ENCODE data around the gene EMILIN2. TPM values are rescaled to one million over a fixed set of nuclear protein-coding genes. Genes with fewer than 3 reads are reported as not detected.

The EMILIN2 gene
- total RNA-seq, 6 donors from 2014 or later: 31.9 to 59.2 (median 43.6) TPM

- no peak overlapping the region for H3K27ac ChIP-seq
- H3K4me1 ChIP-seq: peaks cover 9 to 16% (median 13%) of the 10 kb centered on the region in 4 donors
- ATAC-seq (ENCODE audit: low FRiP score in 2 of 2) (no peak), DNase-seq (no peak)
- TF ChIP-seq POLR2AphosphoS5 (IDR thresholded peaks at IDR 0.05) (no peak), CTCF (IDR thresholded peaks at IDR 0.05) (no peak), POLR2A (IDR thresholded peaks at IDR 0.05) (no peak), EP300 (IDR thresholded peaks at IDR 0.05) (no peak)
- WGBS, 2 donors: 96% methylated on average over 6 of the region's 6 CpGs
- H3K4me3 ChIP-seq: no peak overlapping the region
- H3K9me3 ChIP-seq: no peaks in the 10 kb centered on the region
- H3K36me3 ChIP-seq: peaks cover 9 to 51% (median 33%) of the 10 kb centered on the region in 4 donors
- H3K27me3 ChIP-seq: no peaks in the 10 kb centered on the region
Measured at GRCh38 chr18:2953935-2954653, 107.3 kb downstream of the EMILIN2 start.

DNA sequence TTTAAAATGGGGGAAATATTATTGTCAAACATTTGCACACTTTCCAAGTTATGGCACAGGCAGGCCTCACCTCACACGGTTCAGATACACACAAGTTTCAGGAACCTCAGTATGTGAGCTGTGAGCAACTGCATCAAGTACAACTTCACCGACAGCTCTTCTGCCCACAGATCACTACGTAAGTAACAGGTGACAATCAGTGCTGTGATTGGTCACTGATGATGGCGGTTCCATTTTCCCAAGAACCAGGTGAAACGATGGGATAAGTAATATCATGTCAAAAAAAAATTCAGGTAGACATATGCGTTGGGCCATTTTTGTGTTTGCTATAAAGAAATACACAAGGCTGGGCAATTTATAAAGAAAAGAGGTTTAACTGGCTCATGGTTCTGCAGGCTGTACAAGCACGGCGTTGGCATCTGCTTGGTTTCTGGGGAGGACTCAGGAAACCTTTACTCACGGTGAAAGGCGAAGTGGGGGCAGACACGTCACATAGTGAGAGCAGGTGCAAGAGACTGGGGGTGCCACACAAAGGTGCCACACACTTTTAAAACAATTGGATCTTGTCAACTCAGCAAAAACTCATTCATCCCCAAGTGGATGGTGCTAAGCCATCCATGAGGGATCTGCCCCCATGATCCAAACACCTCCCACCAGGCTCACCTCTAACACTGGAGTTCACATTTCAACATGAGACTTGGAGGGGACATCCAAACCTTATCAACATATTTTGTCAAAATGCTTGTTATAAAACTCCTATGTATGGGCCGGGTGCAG, 108.3 kb downstream of the EMILIN2 start:
- Histone ChIP-seq H3K27me3 (no peaks in the 10 kb centered on the region), H3K36me3 (peaks cover 9 to 46% (median 31%) of the 10 kb centered on the region in 4 donors), H3K4me1 (peaks cover 18 to 25% (median 22%) of the 10 kb centered on the region in 4 donors), H3K4me3 (no peak overlapping the region), H3K27ac (no peak overlapping the region), H3K9me3 (no peaks in the 10 kb centered on the region)
- TF ChIP-seq POLR2A (IDR thresholded peaks at IDR 0.05): no peak
- no peak for TF ChIP-seq POLR2AphosphoS5 (IDR thresholded peaks at IDR 0.05)
- TF ChIP-seq EP300 (IDR thresholded peaks at IDR 0.05): no peak
- TF ChIP-seq CTCF (IDR thresholded peaks at IDR 0.05): no peak
- ATAC-seq (ENCODE audit: low FRiP score in 2 of 2): no peak
- no peak for DNase-seq
- WGBS, 2 donors: 94% methylated on average over 12 of the region's 12 CpGs

DNA sequence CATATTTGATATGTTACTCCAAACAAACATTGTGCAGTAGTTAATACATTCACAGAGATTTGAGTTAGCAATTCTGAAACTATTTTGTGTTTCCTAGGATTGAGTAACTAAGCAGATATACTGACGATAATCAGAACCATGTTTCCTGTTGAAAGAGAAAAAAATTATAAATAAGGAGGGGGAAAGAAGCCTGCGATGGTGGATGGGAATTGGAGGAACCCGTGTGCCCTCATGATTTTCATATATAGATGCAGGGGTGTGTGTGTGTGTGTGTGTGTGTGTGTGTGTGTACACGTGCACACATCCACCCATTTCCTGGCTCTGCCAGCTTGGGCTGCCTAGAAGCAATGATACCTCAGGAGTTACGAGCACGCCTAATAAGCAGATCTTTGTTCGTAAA, 109.2 kb downstream of the EMILIN2 start:
- 59% methylated on average over 7 of the region's 7 CpGs for WGBS, 2 donors
- H3K27me3 ChIP-seq: no peaks in the 10 kb centered on the region
- DNase-seq (no peak), ATAC-seq (ENCODE audit: low FRiP score in 2 of 2) (no peak)
- H3K27ac ChIP-seq: peak overlapping the region in 1 of 4 donors; percentile 48
- no peaks in the 10 kb centered on the region for H3K9me3 ChIP-seq
- TF ChIP-seq POLR2AphosphoS5 (IDR thresholded peaks at IDR 0.05): no peak
- no peak for TF ChIP-seq EP300 (IDR thresholded peaks at IDR 0.05)
- TF ChIP-seq CTCF (IDR thresholded peaks at IDR 0.05): no peak
- TF ChIP-seq POLR2A (IDR thresholded peaks at IDR 0.05): no peak
- peaks cover 0 to 36% (median 22%) of the 10 kb centered on the region in 4 donors for H3K36me3 ChIP-seq
- H3K4me1 ChIP-seq: peaks cover 24 to 35% (median 29%) of the 10 kb centered on the region in 4 donors
- no peak overlapping the region for H3K4me3 ChIP-seq

DNA sequence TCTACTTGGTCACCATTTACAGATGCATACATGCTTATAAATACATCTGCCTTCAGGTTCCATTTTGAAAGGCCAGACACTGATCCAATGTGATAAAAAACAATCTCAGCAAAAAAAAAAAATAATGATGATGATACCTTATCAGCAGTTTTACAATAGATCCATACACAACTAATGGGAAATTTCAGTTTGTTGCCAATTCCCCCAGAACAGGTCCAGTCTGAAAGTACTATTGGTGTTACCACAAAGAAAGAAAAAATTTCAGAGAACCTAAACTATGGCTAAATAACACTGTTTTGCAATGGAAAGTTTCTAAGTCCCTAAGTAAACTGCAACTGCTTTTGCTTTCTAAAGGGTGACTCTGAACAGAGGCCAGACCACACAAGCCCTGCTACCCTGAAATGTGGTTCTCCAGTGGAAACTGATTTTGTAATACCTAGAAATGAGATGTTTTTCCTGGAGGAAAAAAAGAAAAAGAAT, 112.1 kb downstream of the EMILIN2 start:
- DNase-seq (peak in 1 of 2 donors; percentile 56), ATAC-seq (ENCODE audit: low FRiP score in 2 of 2) (peak in 1 of 2 donors; percentile 81)
- peaks cover 0 to 12% (median 7%) of the 10 kb centered on the region in 4 donors for H3K36me3 ChIP-seq
- H3K27ac ChIP-seq: peak overlapping the region; percentile 66 to 83 (median 82)
- peaks cover 37 to 59% (median 48%) of the 10 kb centered on the region in 4 donors for H3K4me1 ChIP-seq
- TF ChIP-seq CTCF (IDR thresholded peaks at IDR 0.05) (no peak), EP300 (IDR thresholded peaks at IDR 0.05) (no peak), POLR2AphosphoS5 (IDR thresholded peaks at IDR 0.05) (peak; percentile 17 to 19), POLR2A (IDR thresholded peaks at IDR 0.05) (no peak)
- no peaks in the 10 kb centered on the region for H3K27me3 ChIP-seq
- no peak overlapping the region for H3K4me3 ChIP-seq
- no peaks in the 10 kb centered on the region for H3K9me3 ChIP-seq
